K562 (cell line): ENCODE measurements around the gene MED29. TPM values are rescaled to one million over a fixed set of nuclear protein-coding genes. Genes with fewer than 3 reads are reported as not detected.

ENCODE experiments used
- ATAC-seq: fragments of 200-7000 bp; cut with Tn5 transposase; 3 replicates; pipeline ENCODE4 v1.9.1; 2020; ENCODE audit warnings: moderate library complexity
- BruUV-seq: library from RNA; stranded (reverse); fragments of 400-500 nt; replicated peaks from 2 replicates; lab custom pipeline; 2021; lab: Mats Ljungman, UMichigan
- CTCF ChIA-PET: fragments of 300-600 bp; formaldehyde crosslinking; extraction: SDS; loops from one replicate; lab custom pipeline; 2021; ENCODE audit warnings: low intra/inter-chr PET ratio; lab: Yijun Ruan, JAX
- POLR2A ChIA-PET: fragments of 300-600, 350-650 bp; sonication (Branson Sonifier 250); formaldehyde crosslinking; extraction: SDS; loops from one replicate; lab custom pipeline; 2021; ENCODE audit warnings: antibody characterized with exemption, inconsistent platforms; lab: Yijun Ruan, JAX
- DNase-seq, 4 experiments: peaks; one replicate each; pipeline versions ENCODE4 v3.0.0 to v3.0.0-alpha.2; 2011 to 2018; ENCODE audit warnings: low spot score in 3 of 4, mixed read lengths in 3 of 4; ENCODE audit errors: extremely low read depth in 1 of 4
- FAIRE-seq: peaks from 2 replicates; lab custom pipeline; 2011; peaks lifted over from hg19 to GRCh38; lab: Jason Lieb, UNC
- H2AFZ ChIP-seq: 2 replicates; pipeline ENCODE4 v1.6.0; 2011; ENCODE audit warnings: low read depth, low read length, control low read depth, inconsistent platforms
- H3K27ac ChIP-seq: fragments of 200-600 bp; 3 replicates; pipeline ENCODE4 v1.8.0; 2011; ENCODE audit warnings: low read depth, mild to moderate bottlenecking, control low read depth, inconsistent platforms, low read length, moderate library complexity, mixed read lengths; ENCODE audit errors: extremely low read depth
- H3K27me3 ChIP-seq, 2 experiments: fragments of 300-600 bp in 1 of 2; 2 replicates in 1 of 2; 3 replicates in 1 of 2; pipeline versions ENCODE4 v1.6.0 to v1.8.0; 2011; ENCODE audit warnings: inconsistent platforms in 2 of 2, low read length in 2 of 2, mild to moderate bottlenecking in 1 of 2, mixed read lengths in 1 of 2, moderate library complexity in 1 of 2; ENCODE audit not compliant: control insufficient read depth in 2 of 2, insufficient read depth in 2 of 2
- H3K36me3 ChIP-seq: fragments of 300-600 bp; 3 replicates; pipeline ENCODE4 v1.8.0; 2011; ENCODE audit warnings: mild to moderate bottlenecking, low read length, inconsistent platforms; ENCODE audit not compliant: control insufficient read depth, insufficient read depth
- H3K4me1 ChIP-seq, 2 experiments: fragments of 200-600 bp in 1 of 2; replicated peaks in 1 of 2; 2 replicates in 1 of 2; 3 replicates in 1 of 2; pipeline versions ENCODE4 v1.5.1 to v1.8.0; 2011; ENCODE audit warnings: inconsistent platforms in 2 of 2, low read length in 2 of 2, mild to moderate bottlenecking in 1 of 2, mixed read lengths in 1 of 2, moderate library complexity in 1 of 2; ENCODE audit not compliant: control insufficient read depth in 2 of 2, insufficient read depth in 2 of 2
- H3K4me2 ChIP-seq: 2 replicates; pipeline ENCODE4 v1.6.1; 2011; ENCODE audit warnings: low read length, control low read depth, inconsistent platforms, mixed read lengths; ENCODE audit not compliant: insufficient read depth
- H3K4me3 ChIP-seq: fragments of 200-600 bp; sonication (generic), shearing (Covaris generic); 2 replicates; pipeline ENCODE4 v1.5.1; 2016; ENCODE audit warnings: control low read depth, inconsistent platforms
- H3K79me2 ChIP-seq: fragments of 200-600 bp; 3 replicates; pipeline ENCODE4 v1.8.0; 2011; ENCODE audit warnings: low read length, inconsistent platforms; ENCODE audit not compliant: control insufficient read depth, insufficient read depth
- H3K9ac ChIP-seq, 2 experiments: 2 replicates each; pipeline versions ENCODE4 v1.6.0 to v1.6.1; 2011; ENCODE audit warnings: low read depth in 2 of 2, low read length in 2 of 2, control low read depth in 1 of 2, inconsistent platforms in 1 of 2, mild to moderate bottlenecking in 1 of 2, mixed read lengths in 1 of 2; ENCODE audit not compliant: insufficient read depth in 1 of 2
- H3K9me1 ChIP-seq: one replicate; pipeline ENCODE4 v1.6.0; 2011; ENCODE audit warnings: inconsistent platforms, mild to moderate bottlenecking, low read length, moderate library complexity; ENCODE audit not compliant: control insufficient read depth, insufficient read depth
- H3K9me3 ChIP-seq: replicated peaks from 2 replicates; pipeline ENCODE4 v1.5.1; 2011; ENCODE audit warnings: low read depth, low read length, inconsistent platforms; ENCODE audit not compliant: control insufficient read depth, insufficient read depth
- H4K20me1 ChIP-seq: replicated peaks from 2 replicates; pipeline ENCODE4 v1.6.1; 2011; ENCODE audit warnings: low read length, inconsistent platforms, mixed read lengths; ENCODE audit not compliant: control insufficient read depth, insufficient read depth
- BHLHE40 ChIP-seq: IDR thresholded peaks from 2 replicates; pipeline ENCODE4 v1.6.1; 2011; ENCODE audit warnings: low read length, improper control_type of control experiment
- BRD9 ChIP-seq: fragments of 450-650 bp; IDR thresholded peaks from 2 replicates; pipeline ENCODE4 v1.6.1; 2018; ENCODE audit warnings: low read depth; ENCODE audit not compliant: partially characterized antibody
- COPS2 ChIP-seq: fragments of 450-650 bp; conservative IDR thresholded peaks from 2 replicates; pipeline ENCODE4 v1.6.1; 2016; ENCODE audit warnings: mild to moderate bottlenecking, moderate library complexity
- CREB1 ChIP-seq, 2 experiments: sonication (generic) in 1 of 2; formaldehyde crosslinking in 1 of 2; IDR thresholded peaks; 2 replicates each; pipeline versions ENCODE4 v1.6.1 to v1.8.0; 2012 to 2022; ENCODE audit warnings: inconsistent platforms in 1 of 2, mild to moderate bottlenecking in 1 of 2, missing genetic modification reagents in 1 of 2, moderate library complexity in 1 of 2
- ETV5 ChIP-seq: sonication (generic); formaldehyde crosslinking; IDR thresholded peaks from 2 replicates; pipeline ENCODE4 v1.4.0; 2020; ENCODE audit warnings: low read depth, mild to moderate bottlenecking, missing genetic modification reagents
- FOXM1 ChIP-seq, 2 experiments: fragments of 450-650 bp in 1 of 2; sonication (generic) in 1 of 2; formaldehyde crosslinking in 1 of 2; IDR thresholded peaks; 2 replicates each; pipeline versions ENCODE4 v1.6.1 to v1.9.0; 2017 to 2022; ENCODE audit warnings: low read depth in 2 of 2, mild to moderate bottlenecking in 2 of 2, missing genetic modification reagents in 1 of 2, moderate library complexity in 1 of 2
- GATAD2B ChIP-seq: fragments of 450-650 bp; IDR thresholded peaks from 2 replicates; pipeline ENCODE4 v1.6.1; 2017; ENCODE audit warnings: mild to moderate bottlenecking, borderline replicate concordance
- HMGN3 ChIP-seq: IDR thresholded peaks from 2 replicates; pipeline ENCODE4 v1.6.1; 2011; ENCODE audit warnings: borderline replicate concordance, low read depth, mild to moderate bottlenecking, mixed read lengths, low read length; ENCODE audit not compliant: insufficient read length; ENCODE audit errors: extremely low read depth
- HNRNPL ChIP-seq: fragments of 200-400 bp; formaldehyde crosslinking; IDR thresholded peaks from 2 replicates; pipeline ENCODE4 v1.6.1; 2017; ENCODE audit warnings: low read depth, mild to moderate bottlenecking, low read length
- KHSRP ChIP-seq: fragments of 450-650 bp; IDR thresholded peaks from 2 replicates; pipeline ENCODE4 v1.6.1; 2017
- MAZ ChIP-seq, 2 experiments: fragments of 450-650 bp in 1 of 2; sonication (generic) in 1 of 2; formaldehyde crosslinking; IDR thresholded peaks in 1 of 2; conservative IDR thresholded peaks in 1 of 2; 2 replicates each; pipeline versions ENCODE4 v1.4.0 to v1.5.0; 2020; ENCODE audit warnings: mild to moderate bottlenecking in 1 of 2, missing genetic modification reagents in 1 of 2
- PHB ChIP-seq: fragments of 250-450 bp; sonication (Bioruptor Pico); IDR thresholded peaks from 2 replicates; pipeline ENCODE4 v1.5.0; 2021
- RBBP5 ChIP-seq: fragments of 200-600 bp; sonication (generic); IDR thresholded peaks from 2 replicates; pipeline ENCODE4 v1.6.1; 2012; ENCODE audit warnings: borderline replicate concordance, mild to moderate bottlenecking, low read length, control low read depth, inconsistent platforms; ENCODE audit not compliant: insufficient read depth, poor library complexity, severe bottlenecking
- RBFOX2 ChIP-seq: fragments of 200-400 bp; formaldehyde crosslinking; IDR thresholded peaks from 2 replicates; pipeline ENCODE4 v1.6.1; 2017; ENCODE audit warnings: low read depth, mild to moderate bottlenecking, low read length, moderate library complexity
- RBM22 ChIP-seq: fragments of 200-400 bp; formaldehyde crosslinking; IDR thresholded peaks from 2 replicates; pipeline ENCODE4 v1.6.1; 2018; ENCODE audit warnings: low read length, low read depth; ENCODE audit not compliant: poor library complexity, severe bottlenecking
- SIN3A ChIP-seq, 2 experiments: fragments of 150-350 bp in 1 of 2; IDR thresholded peaks; 2 replicates each; pipeline ENCODE4 v1.6.1; 2011 to 2016; ENCODE audit warnings: borderline replicate concordance in 2 of 2, low read depth in 2 of 2, low read length in 2 of 2, mild to moderate bottlenecking in 2 of 2, moderate library complexity in 2 of 2; ENCODE audit not compliant: control insufficient read depth in 1 of 2
- ZFX ChIP-seq: sonication (generic); formaldehyde crosslinking; IDR thresholded peaks from 2 replicates; pipeline ENCODE4 v1.8.0; 2022; ENCODE audit warnings: mild to moderate bottlenecking, missing genetic modification reagents, moderate library complexity
- ZNF274 ChIP-seq: IDR thresholded peaks from 2 replicates; pipeline ENCODE4 v1.6.1; 2011; ENCODE audit warnings: low read depth, mild to moderate bottlenecking, low read length, moderate library complexity, borderline replicate concordance
- WGBS: fragments of 100-300 bp; shearing (Covaris generic); methylation state at CpG from one replicate; pipeline ENCODE4 v1.1.6; 2016; ENCODE audit warnings: low coverage, mixed read lengths; ENCODE audit not compliant: insufficient coverage; ENCODE audit errors: missing lambda C conversion rate; 5-methylcytosine and 5-hydroxymethylcytosine counted together
- in situ Hi-C: fragments of 300-500 bp; cut with MboI; formaldehyde crosslinking; loops from 4 replicates; pipeline ENCODE4 v1.15.0; 2018; ENCODE audit warnings: inconsistent platforms, mixed read lengths
- intact Hi-C: fragments of 100-400 bp; cut with micrococcal nuclease; formaldehyde crosslinking; loops from 2 replicates; pipeline ENCODE4 v1.14.2; 2022
- polyA plus RNA-seq, 8 experiments: library from polyadenylated mRNA; depleted of rRNA in 4 of 8; stranded (reverse) in 5 of 8; unstranded in 3 of 8; fragments of >200 nt; fragmentation: Nextera tagmentation in 2 of 8; fragmentation: Illumina TruSeq in 1 of 8; extraction: Ambion mirVana in 2 of 8; extraction: Trizol in 1 of 8; gene quantifications; 2 replicates each; pipeline versions ENCODE4 v1.2.1 to v1.2.3, GENCODE V29; 2011 to 2014; ENCODE audit warnings: inconsistent platforms in 1 of 8, missing spikeins in 1 of 8
- total RNA-seq, 7 experiments: library from RNA; depleted of rRNA in 6 of 7; stranded (reverse); fragments of >200 nt in 6 of 7; fragmentation: Illumina TruSeq in 2 of 7; extraction: Trizol in 2 of 7; gene quantifications; 2 replicates each; pipeline versions ENCODE4 v1.2.1 to v1.2.3, GENCODE V29; 2011 to 2021; ENCODE audit warnings: low replicate concordance in 1 of 7
- TF ChIP-seq, protein P1 (sequence below): IDR thresholded peaks from 2 replicates; pipeline ENCODE4 v1.6.1; 2014; ENCODE audit warnings: antibody characterized with exemption

The MED29 gene
- total and polyA plus RNA-seq, 9 of the 15 experiments (the other 6 are each of a cell fraction or from before 2014, with no cell fraction given): 1.8 to 22.6 (median 12.4) TPM

DNA sequence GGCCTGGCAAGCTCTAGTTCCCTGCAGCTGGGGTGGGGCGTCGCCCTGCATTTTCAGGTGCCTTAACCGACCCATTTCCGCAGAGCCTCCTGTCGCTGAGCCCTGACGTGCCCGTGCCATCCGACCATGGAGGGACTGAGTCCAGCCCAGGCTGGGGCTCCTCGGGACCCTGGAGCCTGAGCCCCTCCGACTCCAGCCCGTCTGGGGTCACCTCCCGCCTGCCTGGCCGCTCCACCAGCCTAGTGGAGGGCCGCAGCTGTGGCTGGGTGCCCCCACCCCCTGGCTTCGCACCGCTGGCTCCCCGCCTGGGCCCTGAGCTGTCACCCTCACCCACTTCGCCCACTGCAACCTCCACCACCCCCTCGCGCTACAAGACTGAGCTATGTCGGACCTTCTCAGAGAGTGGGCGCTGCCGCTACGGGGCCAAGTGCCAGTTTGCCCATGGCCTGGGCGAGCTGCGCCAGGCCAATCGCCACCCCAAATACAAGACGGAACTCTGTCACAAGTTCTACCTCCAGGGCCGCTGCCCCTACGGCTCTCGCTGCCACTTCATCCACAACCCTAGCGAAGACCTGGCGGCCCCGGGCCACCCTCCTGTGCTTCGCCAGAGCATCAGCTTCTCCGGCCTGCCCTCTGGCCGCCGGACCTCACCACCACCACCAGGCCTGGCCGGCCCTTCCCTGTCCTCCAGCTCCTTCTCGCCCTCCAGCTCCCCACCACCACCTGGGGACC, 16.6 kb downstream of the MED29 start:
- no peaks in the 10 kb centered on the region for H3K27me3 ChIP-seq
- peaks cover 13% of the 10 kb centered on the region; the same call in 1 of the 3 replicates for H3K36me3 ChIP-seq
- peaks cover 50% of the 10 kb centered on the region for H3K79me2 ChIP-seq
- ATAC-seq (no peak), FAIRE-seq (no peak), DNase-seq (peak in 1 of 4 experiments; percentile 50)
- H4K20me1 ChIP-seq: peaks cover 4% of the 10 kb centered on the region; the same call in 1 of the 2 replicates
- H3K4me1 ChIP-seq: peaks cover 55 to 76% of the 10 kb centered on the region in 2 experiments
- no peaks in the 10 kb centered on the region for H3K9me3 ChIP-seq
- peak overlapping the region; percentile 91 to 97 for H3K9ac ChIP-seq
- CTCF ChIA-PET: interaction anchor here (0.8 kb wide), 1 partner anchor 10 kb away, joined by 3 read pairs; no protein-coding TSS in a partner anchor
- no TSS peak for BruUV-seq
- in situ Hi-C loops: no loop called here
- H2AFZ ChIP-seq: no peak overlapping the region
- peak overlapping the region; percentile 94 for H3K27ac ChIP-seq
- WGBS: 48% methylated on average over 34 of the region's 40 CpGs
- intact Hi-C loops: no loop called here
- POLR2A ChIA-PET: interaction anchor here (0.7 to 4.0 kb wide), 9 partner anchors 10 to 216 kb away, joined by 3 to 18 read pairs (median 6); partner anchors contain the start of genes MED29, PAF1, RPS16 and SAMD4B
- no peaks in the 10 kb centered on the region for H3K9me1 ChIP-seq
- peak overlapping the region; percentile 78 for H3K4me3 ChIP-seq
- peak overlapping the region; percentile 85 for H3K4me2 ChIP-seq
- TF ChIP-seq FOXM1 (IDR thresholded peaks at IDR 0.05; ENCODE audit: low read depth) (no peak), FOXM1 (CRISPR knock-in tag; IDR thresholded peaks at IDR 0.05; ENCODE audit: low read depth) (peak; percentile 65; the same call in 1 of the 2 replicates), RBM22 (peak; percentile 62), RBBP5 (peak; percentile 8), CREB1 (IDR thresholded peaks at IDR 0.05) (no peak), CREB1 (CRISPR knock-in tag; IDR thresholded peaks at IDR 0.05) (0 out of 2 replicates have a peak, but pooled peaks have one; percentile 9), MAZ (CRISPR knock-in tag; conservative IDR thresholded peaks at IDR 0.05 in 1 of 2, IDR thresholded peaks at IDR 0.05 in 1 of 2) (peak in 1 of 2 experiments; percentile 12; a peak in 1 of 4 replicates), ZNF274 (no peak), BHLHE40 (no peak), COPS2 (no peak), ETV5 (0 out of 2 replicates have a peak, but pooled peaks have one; percentile 1), RBFOX2 (peak; percentile 89), BRD9 (no peak), GATAD2B (no peak), SIN3A (IDR thresholded peaks at IDR 0.05; ENCODE audit: borderline replicate concordance in 2 of 2, control insufficient read depth in 1 of 2, low read depth in 2 of 2, low read length in 2 of 2) (0 out of 4 replicates have a peak, but pooled peaks of 1 of the 2 experiments have one; percentile 6), HMGN3 (peak; percentile 56), HNRNPL (peak; percentile 91), KHSRP (no peak), ZFX (0 out of 2 replicates have a peak, but pooled peaks have one; percentile 3), PHB (CRISPR knock-in tag) (0 out of 2 replicates have a peak, but pooled peaks have one; percentile 9)
- TF ChIP-seq, protein P1, sequence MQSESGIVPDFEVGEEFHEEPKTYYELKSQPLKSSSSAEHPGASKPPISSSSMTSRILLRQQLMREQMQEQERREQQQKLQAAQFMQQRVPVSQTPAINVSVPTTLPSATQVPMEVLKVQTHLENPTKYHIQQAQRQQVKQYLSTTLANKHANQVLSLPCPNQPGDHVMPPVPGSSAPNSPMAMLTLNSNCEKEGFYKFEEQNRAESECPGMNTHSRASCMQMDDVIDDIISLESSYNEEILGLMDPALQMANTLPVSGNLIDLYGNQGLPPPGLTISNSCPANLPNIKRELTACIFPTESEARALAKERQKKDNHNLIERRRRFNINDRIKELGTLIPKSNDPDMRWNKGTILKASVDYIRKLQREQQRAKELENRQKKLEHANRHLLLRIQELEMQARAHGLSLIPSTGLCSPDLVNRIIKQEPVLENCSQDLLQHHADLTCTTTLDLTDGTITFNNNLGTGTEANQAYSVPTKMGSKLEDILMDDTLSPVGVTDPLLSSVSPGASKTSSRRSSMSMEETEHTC: no peak
